ENCODE results near the gene MED15.

Gene MED15

GRCh38 chr22:20511578-20512229 lies 4.3 kb downstream of the MED15 start:
- no peak for DNase-seq

DNA sequence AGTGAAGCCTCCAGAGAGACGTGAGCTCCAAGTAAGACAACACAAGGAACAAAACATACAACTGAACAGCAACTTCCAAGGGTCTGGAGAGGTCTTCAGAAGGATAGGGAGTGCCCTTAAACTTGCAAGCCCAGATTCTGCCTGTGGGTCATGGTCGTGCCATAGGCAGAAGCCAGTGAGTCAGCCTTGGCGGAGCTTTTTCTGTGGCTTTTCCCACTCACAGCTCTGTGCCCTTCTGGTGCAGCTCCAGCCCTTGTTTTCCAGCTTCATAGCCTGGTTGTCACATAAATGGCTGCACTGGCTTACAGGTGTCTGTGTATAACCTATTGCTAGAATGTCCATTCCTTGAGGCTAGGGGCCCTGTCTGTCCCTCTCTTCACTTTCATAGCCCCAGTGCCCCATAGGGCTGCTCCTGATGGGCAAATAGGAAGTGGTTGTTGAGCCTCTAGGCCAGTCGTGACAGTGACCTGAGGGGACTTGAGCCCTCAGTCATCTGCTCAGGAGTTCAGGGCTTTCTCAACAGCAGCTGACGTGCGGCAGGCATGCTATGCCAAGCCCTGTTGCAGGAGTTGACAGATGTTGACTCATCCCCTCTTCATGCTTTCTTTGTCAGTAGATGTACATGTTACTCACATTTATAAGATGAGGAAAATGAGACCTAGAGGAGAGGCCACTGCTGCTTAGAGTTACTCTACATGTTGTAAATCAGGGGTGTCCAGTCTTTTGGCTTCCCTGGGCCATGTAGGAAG lies 7.4 kb downstream of the MED15 start:
- no peak for DNase-seq

DNA sequence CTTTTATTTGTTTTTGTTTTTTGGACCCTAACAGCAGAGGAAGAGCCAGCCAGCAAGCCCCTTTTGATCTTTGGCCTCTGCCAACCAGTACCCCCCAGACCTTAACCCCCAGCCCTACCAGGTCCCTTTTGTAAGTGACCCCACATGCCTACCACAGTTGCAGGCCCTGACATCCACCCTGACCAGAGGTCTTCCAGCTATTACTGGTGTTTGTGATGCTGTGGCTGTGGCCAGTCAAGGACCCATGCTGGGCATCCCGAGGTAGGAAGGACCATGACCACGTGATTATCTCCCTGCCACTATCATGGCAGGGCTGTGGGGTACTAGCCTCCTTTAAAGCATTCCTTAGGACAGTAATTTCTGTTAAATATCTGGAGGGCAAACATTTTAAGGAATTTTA lies 9.0 kb downstream of the MED15 start:
- no peak for DNase-seq

- no peak for DNase-seq
These were observed 10.0 kb downstream of the MED15 start for GRCh38 chr22:20517422-20517821.

GRCh38 chr22:20517841-20518592 lies 10.6 kb downstream of the MED15 start:
- DNase-seq = no peak

DNA sequence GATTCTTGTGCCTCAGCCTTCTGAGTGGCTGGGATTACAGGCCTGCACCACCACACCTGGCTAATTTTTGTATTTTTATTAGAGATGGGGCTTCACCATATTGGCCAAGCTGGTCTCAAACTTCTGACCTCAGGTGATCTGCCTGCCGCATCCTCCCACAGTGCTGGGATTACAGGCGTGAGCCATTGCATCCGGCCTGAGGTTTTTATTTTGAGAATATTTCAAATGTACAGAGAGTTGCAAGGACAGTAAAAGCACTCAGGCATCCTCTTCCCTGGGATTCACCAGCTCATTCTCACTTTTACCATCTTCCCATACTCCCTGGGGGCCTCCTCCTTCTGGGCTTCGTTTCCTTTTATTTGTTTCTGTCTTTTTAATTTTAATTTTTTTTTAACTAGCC lies 12.1 kb downstream of the MED15 start:
- no peak for DNase-seq

DNA sequence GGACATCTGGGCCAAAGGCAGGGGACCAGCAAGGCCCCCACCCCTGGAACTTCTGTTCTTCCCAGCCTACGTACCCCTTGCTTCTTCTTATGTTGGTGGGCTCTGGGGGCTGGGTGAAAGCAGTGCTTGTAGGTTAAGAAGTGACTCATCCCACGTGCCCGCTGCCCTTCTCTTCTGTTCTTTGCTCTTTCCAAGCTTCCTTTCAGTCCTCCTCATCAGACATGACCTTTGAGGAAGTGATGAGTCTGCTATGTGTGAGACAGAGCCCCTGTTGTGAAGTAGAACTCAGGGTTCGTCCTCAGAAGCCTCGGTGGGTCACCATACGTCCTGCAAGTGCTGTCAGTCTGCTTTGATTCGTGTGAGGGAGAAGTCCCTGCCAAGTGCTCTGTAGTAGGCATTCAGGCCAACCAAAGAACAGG lies 12.7 kb downstream of the MED15 start:
- DNase-seq = no peak

DNA sequence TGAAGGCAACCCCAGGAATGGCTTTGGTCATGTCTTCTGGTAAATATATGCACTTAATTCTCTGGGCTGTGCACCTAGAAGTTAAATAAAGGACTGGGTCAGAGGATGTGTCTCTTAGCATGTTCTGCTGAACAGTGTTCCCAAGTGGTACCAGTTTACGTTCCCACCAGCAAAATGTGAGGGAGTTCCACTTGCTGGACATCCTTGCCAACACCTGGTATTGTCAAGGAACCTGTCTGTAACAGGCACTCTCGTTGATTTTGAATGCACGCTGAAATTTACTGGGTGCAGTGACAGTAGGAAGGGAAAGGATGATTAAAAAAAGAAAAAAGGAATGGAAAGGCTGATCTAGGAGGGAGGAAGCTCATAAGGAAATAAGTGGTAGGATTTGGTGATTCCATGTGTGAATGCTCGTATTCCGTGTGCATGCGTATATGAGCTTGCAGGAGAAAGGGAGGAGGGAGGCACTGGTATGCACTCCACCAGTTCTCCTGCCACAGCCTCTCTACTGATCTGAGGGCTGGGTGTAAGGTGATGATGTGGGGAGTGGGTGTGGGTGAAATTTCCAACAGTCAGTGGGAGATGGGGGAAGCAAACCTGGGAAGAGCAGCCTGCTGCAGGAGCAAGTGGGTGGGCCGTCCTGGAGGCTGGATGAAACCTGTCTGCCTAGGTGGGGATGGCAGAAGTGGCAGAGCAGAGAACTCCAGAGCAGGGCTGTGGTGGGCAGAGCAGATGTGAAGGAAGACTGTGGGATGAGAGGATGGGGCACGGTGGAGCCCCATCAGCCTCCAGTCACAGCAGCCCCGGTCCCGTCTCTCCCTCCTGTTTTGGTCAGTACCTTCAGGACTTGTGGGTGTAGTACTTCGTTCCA lies 15.0 kb downstream of the MED15 start:
- DNase-seq = no peak

DNA sequence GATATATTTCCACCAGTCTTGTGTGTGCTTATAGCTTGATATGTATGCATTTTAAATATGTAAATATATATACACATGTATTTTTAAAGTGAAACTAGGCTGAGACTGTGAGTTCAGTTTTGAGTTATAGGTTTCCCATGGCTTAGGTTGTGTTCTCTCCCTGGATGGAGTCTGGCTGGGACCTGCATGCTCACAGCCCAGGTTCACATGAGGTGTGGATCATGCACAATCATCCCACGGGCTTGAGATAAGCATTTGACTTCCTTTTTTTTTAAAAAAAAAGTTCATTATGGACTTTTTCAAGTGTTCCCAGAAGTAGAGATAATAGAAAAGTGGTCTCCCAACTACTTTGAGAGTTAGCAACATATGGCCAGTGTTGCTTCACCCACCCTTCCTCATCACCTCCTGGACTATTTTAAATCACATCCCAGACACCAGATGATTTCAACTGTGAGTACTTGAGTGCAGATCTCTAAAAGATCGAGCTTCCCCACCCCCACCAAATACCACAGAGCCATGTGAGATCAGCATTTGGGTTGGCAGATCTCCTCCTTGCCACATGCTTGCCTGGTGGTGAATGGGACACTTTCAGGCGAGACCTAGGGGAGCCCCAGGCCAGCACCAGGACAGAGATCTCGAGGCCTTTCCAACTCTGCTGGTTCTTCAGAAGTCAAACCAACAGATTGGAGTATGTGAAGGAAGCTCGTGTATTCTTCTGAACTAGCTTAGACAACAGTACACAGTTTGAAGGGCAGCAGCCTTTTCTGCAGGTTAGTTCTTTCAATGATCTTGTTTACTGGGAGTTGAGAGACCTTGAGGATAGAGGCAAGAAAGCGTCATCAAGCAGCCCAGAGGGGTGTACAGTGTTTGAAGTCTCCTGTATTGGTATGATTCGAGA lies 15.9 kb downstream of the MED15 start:
- peak; percentile 29 to 73 for DNase-seq

DNA sequence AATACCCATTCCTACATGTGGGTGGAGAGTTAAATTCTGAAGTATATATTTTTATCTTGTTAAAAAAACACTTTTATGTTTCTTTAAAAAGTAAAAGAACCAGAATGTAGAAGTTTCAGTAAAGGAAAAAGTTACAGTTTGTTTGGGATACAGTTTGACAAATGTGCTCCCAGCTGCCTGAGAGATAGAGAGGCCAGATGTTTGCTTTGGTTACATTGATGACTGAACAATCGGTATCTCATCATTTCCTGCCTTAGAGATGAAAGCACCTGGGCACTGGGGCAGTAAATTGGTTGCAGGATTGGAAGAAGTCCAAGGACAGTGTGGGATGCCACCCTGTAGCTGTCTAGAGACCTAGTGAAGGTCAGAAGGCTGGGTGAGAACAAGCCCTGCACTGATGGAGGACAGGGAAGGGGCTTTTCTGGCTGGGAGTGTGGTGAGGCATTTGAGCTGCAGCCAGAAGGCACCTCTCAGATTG lies 16.6 kb downstream of the MED15 start:
- DNase-seq = no peak

GRCh38 chr22:20525048-20525447 lies 17.6 kb downstream of the MED15 start:
- no peak for DNase-seq

DNA sequence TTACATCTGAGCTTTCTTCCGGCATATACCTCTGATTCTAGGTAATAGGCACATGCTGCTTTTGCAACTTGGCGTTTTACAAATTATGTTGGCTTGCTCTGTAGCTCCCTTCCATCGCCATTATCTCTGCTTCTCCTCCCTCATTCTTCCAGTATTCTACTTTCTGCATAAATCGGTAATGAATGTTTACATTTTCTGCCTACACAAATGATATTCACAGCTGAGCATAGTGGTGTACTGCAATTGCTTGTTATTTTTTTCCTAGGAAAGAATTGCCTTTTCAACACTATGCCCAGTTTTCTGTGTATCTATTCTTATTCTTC lies 18.9 kb downstream of the MED15 start:
- DNase-seq = no peak

- DNase-seq = no peak
These were observed 19.4 kb downstream of the MED15 start for GRCh38 chr22:20526628-20527355.

DNA sequence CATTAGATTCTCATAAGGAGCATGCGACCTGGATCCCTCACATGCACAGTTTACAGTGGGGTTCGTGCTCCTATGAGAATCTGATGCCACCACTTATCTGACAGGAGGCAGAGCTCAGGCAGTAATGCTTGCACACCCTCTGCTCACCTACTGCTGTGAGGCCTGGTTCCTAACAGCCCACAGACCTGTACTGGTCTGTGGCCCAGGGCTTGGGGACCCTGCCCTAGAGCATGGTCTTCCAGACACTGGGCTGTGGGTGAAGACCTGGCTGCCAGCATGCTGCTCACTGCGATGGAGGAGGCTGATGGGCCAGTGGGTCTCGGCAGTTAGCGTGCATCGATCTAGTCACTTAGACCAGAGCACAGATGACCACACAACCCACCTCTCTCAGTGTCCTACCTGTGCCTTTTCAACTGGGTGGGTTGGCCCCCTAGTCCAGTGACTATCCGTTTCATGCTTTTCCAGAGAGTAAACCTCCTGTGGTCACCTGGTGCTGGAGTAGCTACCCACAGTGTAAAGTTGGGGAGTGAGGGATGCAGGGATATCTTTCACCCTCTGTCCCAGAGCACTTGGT lies 21.1 kb downstream of the MED15 start:
- no peak for DNase-seq

- no peak for DNase-seq
These were observed 23.2 kb downstream of the MED15 start for GRCh38 chr22:20530368-20531153.

GRCh38 chr22:20531154-20531403 lies 23.7 kb downstream of the MED15 start:
- DNase-seq = no peak

- no peak for DNase-seq
These were observed 24.2 kb downstream of the MED15 start for GRCh38 chr22:20531404-20532201.

DNA sequence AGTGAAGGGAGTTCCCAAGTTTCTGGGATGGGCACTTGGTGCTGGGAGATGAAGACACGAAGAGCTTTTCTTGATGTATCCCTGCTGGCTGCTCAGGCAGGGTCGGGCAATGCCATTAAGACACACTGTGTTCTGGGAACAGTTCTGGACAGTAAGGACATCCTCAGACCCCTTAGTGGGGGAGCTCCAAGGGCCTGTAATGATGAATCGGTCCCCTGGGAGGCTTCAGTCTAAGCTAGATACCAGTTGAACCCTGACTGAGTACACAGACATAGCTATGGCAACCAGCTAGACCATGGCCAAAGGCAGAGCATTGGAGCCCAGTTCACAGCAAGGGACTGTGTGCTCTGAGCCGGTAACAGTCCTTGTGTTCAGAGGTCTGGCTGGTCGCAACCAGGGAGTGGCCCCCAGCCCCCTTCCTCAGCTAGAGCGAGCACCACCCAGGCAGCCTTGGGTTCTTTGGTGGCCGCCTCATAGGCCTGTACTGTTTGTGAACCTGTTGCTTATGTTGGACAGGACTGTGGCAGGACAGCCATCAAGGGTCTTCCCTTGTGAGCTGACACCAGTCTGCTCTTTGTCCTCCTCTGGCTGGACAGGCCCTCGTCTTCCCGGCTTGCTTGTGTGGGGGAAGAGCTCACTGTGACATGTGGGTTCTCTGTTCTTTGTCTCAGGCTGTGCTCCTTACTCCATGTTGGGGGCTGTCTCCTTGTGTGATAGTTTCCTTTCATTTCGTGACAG lies 25.0 kb downstream of the MED15 start:
- no peak for DNase-seq
